ENCODE measurements around the gene CMTM4. TPM values are rescaled to one million over a fixed set of nuclear protein-coding genes. Genes with fewer than 3 reads are reported as not detected.
"Not testable (repeated sequence)": the region's sequence is repeated elsewhere in the genome, so short reads cannot be mapped to it uniquely, and the experiment has no call there.

CMTM4 gene
- total RNA-seq, 1 donor from 2014 or later, result 67.9 TPM

GRCh38 chr16:66705790-66706505 is 9.4 kb upstream of the CMTM4 start:
- DNase-seq (ENCODE audit: low spot score), result peak; percentile 43

- no peak for DNase-seq (ENCODE audit: low spot score)
These were observed 7.1 kb upstream of the CMTM4 start for GRCh38 chr16:66703406-66704215.

- DNase-seq (ENCODE audit: low spot score), result no peak
These were observed 5.0 kb upstream of the CMTM4 start for GRCh38 chr16:66701516-66701915.

DNA sequence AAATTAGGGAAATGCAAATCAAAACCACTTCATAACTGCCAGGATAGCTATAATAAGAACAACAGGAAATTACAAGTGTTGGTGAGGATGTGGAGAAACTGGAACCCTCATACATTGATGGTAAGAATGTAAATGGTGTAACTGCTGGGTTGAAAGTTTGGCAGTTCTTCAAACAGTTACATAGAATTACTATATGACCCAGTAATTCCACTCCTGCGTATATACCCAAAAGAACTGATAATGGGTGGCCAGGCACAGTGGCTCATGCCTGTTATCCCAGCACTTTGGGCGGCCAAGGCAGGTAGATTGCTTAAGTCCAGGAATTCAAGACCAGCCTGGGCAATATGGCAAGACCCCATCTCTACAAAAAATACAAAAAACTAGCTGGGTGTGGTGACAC is 4.5 kb upstream of the CMTM4 start:
- DNase-seq (ENCODE audit: low spot score), result no peak

DNA sequence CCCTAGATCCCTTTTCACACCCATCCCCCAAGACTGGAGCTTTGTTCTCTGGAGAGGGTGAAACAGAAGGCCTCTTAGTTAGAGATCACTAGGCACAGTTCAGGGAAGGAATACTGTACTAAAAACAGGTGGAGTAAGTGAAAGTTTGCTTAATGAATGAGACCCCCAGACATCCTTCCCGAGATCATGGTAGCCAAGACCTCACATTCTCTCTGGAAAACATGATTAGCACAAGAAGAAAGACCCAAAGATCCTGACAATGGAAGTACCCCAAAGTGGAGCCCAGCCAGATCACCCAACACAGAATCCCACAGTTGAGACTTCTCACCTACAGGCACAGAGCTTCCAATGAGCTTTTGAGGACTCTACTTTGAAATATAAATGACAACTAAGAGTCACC is 3.4 kb upstream of the CMTM4 start:
- DNase-seq (ENCODE audit: low spot score), result no peak

- no peak for DNase-seq (ENCODE audit: low spot score)
These were observed 1.5 kb upstream of the CMTM4 start for GRCh38 chr16:66698046-66698445.

- peak; percentile 45 for DNase-seq (ENCODE audit: low spot score)
These were observed 441 bp downstream of the CMTM4 start for GRCh38 chr16:66695935-66696668.

- no peak for DNase-seq (ENCODE audit: low spot score)
These were observed 1.0 kb downstream of the CMTM4 start for GRCh38 chr16:66695471-66695934.

GRCh38 chr16:66693149-66693548 is 3.4 kb downstream of the CMTM4 start:
- DNase-seq (ENCODE audit: low spot score), result no peak

GRCh38 chr16:66692341-66692740 is 4.2 kb downstream of the CMTM4 start:
- no peak for DNase-seq (ENCODE audit: low spot score)

- DNase-seq (ENCODE audit: low spot score), result no peak
These were observed 5.3 kb downstream of the CMTM4 start for GRCh38 chr16:66691234-66691633.

DNA sequence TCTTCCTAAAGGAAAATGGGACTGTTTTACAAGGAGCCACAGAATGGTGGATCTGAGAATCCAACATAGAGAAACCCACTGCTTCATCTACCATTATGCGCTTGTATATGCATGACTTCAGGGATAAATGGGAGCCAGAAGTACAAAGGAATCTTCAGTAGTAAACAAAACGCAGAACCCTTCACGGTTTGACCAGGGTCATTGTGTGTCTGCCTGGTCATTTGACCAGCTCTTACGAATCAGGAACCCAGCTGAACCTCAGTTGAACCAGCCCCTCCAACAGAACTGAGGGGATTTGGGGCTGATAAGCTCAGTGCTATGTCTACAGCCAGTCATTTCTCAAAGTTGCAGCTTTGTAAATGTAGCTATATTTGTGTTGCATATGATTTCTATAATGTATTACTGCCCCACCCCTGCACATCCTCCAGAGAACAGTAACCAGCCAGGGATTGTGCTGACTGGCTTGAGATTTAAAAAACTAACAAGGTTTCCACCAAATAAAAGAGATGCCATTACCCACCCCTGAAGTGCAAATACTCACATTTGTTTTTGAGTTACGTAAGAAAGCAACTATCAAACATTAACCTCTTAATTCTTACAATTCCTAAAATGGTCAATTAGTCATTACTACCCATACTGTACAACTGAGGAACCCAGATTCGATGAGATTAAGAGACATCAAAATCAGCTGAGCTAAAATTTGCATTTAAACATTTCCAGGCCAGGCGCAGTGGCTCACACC is 6.3 kb downstream of the CMTM4 start:
- DNase-seq (ENCODE audit: low spot score), result no peak

DNA sequence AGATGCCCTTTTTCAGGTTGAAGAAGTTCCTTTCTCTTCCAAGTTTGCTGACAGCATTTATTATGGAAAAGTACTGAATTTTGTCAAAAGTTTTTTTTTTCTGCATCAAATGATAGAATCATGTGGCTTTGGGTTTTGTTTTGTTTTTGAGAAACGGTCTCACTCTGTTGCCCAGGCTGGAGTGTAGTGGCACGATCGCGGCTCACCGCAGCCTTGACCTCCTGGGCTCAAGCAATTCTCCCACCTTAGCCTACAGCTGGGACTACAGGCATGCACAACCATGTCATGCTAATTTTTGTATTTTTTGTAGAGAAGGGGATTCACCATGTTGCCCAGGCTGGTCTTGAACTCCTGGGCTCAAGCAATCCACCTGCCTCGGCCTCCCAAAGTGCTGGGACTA is 7.3 kb downstream of the CMTM4 start:
- DNase-seq (ENCODE audit: low spot score), result no peak

DNA sequence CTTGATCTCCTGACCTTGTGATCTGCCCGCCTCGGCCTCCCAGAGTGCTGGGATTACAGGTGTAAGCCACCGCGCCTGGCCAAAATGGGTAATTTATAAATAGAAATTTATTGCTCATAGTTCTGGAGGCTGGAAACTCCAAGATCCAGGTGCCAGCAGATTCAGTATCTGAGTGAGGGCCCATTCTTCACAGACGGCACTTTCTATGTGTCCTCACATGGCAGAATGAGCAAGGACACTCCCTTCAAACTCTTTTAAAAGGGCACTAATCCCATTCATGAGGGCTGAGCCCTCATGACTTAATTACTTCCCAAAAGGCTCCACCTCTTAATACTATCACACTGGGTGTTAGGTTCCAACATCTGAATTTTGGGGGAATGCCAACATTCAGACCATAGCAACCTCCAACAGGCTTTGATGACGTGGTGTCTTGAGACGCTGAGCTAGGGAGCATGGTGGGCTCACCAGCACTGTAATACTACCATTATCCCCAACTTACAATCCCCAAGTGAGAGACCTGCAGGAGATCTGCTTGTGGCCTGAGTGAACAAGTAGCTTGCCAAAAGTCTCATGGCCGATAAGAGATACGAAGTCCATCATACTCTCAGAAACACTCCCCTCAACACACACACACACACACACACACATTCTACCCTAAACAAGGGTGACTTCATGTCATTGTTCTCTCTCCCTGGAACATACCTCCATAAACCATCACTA is 8.5 kb downstream of the CMTM4 start:
- DNase-seq (ENCODE audit: low spot score), result peak; percentile 38

DNA sequence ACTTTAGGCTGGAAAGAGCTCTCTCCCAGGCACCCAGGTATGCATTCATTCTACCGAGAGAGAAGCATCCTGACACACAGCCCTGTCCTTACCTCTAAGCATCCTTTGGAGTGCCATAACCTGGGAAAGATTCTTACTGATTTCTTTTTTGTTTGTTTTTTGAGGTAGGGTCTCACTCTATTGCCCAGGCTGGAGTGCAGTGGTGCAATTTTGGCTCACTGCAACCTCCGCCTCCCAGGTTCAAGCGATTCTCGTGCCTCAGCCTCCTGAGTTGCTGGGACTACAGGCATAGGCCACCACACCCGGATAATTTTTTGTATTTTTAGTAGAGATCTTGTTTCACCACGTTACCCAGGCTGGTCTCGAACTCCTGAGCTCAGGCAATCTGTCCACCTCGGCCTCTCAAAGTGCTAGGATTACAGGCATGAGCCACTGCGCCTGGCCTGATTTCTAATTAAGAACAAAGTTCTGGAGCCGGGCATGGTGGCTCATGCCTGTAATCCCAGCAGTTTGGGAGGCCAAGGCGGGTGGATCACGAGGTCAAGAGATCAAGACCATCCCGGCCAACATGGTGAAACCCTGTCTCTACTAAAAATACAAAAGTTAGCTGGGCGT is 10.9 kb downstream of the CMTM4 start:
- DNase-seq (ENCODE audit: low spot score), result not testable (repeated sequence)

DNA sequence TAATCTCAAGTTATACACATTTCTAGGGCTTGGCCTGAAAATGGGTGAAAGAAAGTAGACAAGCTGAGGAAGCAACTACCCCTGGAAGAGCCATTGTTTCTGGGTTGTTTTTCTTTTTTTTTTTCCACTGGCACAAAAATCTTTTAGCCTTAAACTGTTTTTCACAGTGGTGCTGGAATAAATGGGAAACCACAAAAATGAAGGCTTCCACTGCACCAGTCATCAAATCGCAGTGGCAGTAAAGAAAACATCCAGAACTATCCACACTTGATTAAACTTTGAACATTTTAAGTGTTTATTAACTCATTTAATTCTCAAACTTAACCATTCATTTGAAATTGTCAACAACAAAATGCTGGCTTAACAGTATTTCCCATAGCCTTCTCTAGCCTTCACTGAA is 14.3 kb downstream of the CMTM4 start:
- no peak for DNase-seq (ENCODE audit: low spot score)

DNA sequence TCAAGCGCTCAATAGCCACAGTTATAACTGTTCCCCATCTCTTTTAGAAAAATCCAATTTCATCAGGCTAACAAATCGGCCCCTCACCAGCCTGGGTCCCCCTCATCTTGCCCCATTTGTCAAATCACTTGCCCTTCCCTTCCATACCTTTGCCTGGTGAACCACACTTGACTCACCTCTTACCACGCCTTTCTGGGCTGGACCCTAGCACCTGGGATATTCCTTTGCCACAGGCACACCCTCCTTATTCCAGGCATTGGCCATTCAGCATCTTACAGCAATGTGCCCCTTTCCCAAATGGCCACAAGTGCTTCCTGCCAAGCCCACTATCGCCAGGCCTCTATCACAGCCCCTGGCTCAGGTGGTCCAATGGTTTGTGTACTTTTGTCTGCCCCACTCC is 14.9 kb downstream of the CMTM4 start:
- no peak for DNase-seq (ENCODE audit: low spot score)

- DNase-seq (ENCODE audit: low spot score), result no peak
These were observed 18.2 kb downstream of the CMTM4 start for GRCh38 chr16:66678337-66678736.

- DNase-seq (ENCODE audit: low spot score), result no peak
These were observed 18.7 kb downstream of the CMTM4 start for GRCh38 chr16:66677836-66678235.

GRCh38 chr16:66677179-66677578 is 19.4 kb downstream of the CMTM4 start:
- no peak for DNase-seq (ENCODE audit: low spot score)

DNA sequence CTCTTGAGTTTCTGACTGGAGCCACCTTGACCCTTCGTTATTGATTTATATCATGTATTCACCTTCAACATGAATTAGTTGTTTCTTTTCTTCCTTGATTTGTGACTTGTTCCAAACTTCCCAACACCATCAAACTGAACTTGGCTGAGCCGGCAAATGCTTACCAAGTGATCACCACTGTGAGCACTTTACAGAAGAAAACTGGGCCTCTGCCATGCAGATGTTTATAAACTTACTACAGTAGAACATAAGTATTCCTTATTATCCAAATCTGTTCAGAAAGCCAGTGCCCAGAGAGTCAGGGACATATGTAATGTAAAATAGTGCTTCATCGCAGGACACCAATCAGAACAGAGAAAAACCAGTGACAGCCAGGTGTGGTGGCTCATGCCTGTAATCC is 19.9 kb downstream of the CMTM4 start:
- no peak for DNase-seq (ENCODE audit: low spot score)
